HG02852 (cell line): ENCODE data around the gene RAVER2.
"Not testable (repeated sequence)": the region's sequence is repeated elsewhere in the genome, so short reads cannot be mapped to it uniquely, and the experiment has no call there.

Source experiments
- ATAC-seq: cut with Tn5 transposase; IDR thresholded peaks from one replicate; pipeline ENCODE4 v1.9.1; 2021; ENCODE audit warnings: mild to moderate bottlenecking, moderate library complexity; ENCODE audit not compliant: unreplicated experiment

RAVER2 gene, protein sequence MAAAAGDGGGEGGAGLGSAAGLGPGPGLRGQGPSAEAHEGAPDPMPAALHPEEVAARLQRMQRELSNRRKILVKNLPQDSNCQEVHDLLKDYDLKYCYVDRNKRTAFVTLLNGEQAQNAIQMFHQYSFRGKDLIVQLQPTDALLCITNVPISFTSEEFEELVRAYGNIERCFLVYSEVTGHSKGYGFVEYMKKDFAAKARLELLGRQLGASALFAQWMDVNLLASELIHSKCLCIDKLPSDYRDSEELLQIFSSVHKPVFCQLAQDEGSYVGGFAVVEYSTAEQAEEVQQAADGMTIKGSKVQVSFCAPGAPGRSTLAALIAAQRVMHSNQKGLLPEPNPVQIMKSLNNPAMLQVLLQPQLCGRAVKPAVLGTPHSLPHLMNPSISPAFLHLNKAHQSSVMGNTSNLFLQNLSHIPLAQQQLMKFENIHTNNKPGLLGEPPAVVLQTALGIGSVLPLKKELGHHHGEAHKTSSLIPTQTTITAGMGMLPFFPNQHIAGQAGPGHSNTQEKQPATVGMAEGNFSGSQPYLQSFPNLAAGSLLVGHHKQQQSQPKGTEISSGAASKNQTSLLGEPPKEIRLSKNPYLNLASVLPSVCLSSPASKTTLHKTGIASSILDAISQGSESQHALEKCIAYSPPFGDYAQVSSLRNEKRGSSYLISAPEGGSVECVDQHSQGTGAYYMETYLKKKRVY

DNA sequence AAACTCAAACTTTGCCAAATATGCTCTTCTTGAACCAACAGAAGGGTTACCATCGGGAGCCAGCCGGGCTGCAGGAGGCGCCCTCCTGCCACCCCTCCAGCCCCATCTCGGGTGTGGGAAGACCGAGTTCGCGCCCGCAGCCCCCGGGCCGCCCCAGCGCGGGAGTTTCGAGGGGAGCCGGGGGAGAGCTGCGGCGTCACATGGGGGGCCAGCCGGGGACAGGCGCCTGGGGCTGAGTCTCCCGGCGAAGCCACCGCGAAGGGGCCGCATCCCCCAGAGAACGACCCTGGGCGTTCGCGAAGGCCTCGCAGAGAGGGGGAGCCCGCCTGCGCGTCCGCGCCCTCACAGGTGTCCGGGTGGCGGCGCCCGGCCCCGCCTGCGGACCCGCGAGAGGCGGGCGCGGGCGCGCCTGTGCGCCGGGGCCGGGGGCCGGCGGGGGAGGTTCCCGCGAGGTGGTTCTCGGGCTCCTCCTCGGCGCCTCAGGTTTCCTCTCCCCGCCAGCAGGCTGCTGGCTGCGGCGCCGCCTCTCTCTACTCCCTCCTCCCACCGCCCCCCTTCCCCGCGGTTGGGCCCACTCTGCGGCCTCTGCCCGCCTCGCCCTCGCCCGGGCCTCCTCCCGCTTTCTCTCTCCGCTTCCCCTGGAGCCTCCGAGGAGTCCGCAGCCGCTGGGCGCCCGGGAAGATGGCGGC is at the start of gene RAVER2:
RAVER2 (plus strand) TSS at position 584 of the 689 bp plus-strand sequence; CDS start at position 682, 98 bp downstream.
- ATAC-seq = peak; percentile 59

DNA sequence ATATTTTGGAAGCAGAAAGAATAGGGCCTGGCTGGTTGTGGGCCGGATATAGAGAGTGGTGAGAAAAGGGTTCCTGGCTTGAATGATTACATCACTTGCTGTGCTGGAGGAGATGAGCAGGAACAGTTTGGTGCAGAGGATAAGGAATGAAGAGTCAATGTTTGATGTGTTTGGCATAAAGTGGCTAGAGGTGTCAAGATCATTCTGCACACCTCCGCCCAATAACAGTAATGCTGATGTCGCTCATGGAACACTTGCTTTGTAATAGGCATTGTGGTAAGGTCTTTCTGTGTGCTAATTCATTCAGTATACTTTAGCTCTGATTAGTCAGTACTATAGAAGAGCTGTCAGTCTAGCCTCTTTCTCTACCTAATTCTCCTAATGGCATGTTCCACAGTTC is 48.0 kb upstream of the RAVER2 start:
- no peak for ATAC-seq

DNA sequence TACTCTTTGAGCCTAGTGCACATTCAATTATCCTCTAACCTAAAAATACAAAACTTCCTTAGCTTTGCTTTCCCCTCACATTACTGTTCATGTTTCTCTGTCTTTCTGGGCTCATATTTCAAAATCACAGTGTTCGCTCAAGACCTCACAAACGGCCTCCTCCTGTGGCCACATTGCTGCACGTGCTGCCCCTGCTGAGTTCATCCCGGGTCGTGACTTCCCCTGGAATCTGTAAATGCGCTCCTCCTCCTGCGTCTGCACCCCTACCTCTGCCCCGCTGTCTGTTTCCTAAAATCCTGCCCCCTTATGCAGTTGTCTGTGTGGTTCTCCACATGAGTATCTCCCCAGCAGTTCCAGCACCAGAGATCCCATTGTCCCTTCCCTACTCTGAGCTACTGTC is 45.5 kb upstream of the RAVER2 start:
- ATAC-seq = no peak

DNA sequence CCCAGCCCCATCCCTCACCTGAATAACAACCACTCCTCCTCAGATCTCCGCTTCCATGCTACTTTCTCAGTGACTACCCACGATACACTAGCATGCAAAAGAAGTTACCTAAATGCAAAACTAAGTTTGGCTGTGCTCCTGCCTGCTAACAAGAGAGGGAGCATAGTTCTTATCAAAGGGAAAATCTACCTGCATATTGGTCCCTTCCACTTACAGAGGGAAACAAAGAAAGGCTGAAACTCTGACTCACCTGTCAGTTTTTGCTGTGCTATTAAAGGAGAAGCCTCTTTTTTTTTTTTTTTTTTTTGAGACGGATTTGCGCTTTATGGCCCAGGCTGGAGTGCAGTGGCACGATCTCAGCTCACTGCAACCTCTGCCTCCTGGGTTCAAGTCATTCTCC is 43.8 kb upstream of the RAVER2 start:
- no peak for ATAC-seq

DNA sequence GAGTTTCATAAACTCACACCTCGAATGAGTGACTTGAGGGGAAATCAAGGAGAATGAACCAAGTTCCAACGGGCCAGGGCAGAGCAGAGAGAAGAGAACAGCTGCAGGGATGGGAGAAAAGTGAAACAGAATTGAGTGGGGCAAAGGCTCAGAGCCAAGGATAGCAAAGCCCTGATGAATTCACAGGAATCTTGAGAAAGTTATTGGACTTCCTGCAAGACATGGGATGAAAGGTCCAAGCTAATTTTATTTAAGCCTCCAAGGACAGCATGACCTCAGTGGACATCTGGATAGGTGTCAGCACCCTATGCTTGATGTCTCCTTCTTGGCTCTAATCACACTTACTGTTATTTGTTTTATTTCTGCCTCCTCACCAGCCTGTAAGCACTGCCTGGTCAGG is 43.0 kb upstream of the RAVER2 start:
- no peak for ATAC-seq

DNA sequence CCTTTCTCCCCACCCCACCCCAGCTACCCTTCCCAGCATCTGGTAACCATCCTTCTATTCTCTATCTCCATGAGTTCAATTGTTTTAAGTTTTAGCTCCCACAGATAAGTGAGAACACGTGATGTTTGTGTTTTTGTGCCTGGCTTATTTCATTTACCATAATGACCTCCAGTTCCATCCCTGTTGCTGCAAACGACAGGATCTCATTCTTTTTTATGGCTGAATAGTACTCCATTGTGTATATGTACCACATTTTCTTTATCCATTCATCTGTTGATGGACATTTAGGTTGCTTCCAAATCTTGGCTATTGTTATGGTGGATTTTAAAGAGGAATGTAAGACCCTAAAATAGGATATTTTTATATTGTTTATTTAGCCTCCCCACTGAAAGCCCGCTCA is 42.2 kb upstream of the RAVER2 start:
- ATAC-seq = not testable (repeated sequence)

DNA sequence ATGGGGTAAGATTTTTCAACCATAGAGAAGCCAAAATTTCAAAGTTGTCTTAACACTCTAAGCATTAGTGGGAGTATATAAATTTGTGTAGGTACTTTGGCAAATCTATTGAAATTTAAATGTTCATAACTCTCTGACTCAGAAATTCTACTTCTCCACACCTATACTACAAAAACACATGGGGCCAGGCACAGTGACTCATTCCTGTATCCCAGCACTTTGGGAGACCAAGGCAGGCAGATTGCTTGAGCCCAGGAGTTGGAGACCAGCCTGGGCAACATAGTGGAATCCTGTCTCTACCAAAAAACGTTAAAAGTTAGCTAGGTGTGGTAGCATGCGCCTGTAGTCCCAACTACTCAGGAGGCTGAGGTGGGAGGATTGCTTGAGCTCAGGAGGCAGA is 41.3 kb upstream of the RAVER2 start:
- no peak for ATAC-seq

DNA sequence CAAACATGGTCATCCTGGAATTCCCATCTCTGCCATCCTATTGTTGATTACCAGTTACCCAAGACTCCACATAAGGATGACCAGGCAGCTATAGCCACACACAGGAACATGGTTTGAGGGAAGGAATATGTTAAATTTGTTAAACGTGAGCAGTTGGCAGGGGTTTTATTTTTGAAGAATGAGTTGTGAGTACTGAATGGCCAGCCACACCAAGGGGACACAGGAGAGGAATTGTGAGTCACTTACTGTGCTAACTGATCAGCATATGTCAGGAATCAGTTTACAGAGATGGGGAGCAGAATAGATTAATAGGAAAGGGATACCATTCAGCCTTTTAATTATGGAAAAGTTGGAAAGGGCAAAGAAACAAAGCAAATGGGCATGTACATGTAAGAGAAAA is 39.3 kb upstream of the RAVER2 start:
- ATAC-seq = no peak

DNA sequence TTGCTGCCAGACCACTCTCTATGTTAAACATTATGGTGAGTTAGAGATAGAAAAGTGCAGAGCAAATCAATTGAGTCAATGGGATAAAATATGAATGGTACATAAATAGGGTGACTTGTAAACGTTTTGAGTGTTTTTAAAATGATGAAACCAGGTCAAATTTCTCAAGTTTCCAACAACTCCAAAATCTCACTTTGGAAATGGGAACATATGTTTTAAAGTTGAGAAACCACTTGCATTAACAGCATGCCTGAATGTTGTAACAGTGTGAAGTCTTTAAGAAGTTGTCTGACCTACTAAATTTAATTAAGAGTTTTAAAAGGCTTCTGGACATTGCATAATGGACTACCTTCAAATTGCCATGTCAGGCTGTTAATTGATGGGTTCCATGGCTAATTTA is 33.6 kb upstream of the RAVER2 start:
- ATAC-seq = no peak

DNA sequence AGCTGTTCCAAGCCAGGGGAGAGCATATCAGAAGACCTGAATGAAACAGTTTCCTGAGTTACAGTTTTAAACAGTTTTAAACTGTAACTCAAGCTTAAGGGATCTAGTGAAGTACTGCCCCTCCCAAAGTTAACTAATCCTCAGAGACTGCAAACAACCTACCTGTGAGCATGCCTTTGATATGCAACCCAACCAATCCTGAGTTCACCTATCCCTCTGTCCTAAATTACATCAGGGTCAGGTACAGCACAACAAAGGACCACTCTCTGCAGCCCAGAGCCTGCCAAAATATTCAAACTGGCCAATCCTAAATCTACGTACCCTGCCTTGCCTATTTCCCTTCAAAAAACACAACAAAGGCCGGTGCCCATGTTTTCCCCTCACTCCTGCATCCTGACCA is 32.8 kb upstream of the RAVER2 start:
- ATAC-seq = no peak

DNA sequence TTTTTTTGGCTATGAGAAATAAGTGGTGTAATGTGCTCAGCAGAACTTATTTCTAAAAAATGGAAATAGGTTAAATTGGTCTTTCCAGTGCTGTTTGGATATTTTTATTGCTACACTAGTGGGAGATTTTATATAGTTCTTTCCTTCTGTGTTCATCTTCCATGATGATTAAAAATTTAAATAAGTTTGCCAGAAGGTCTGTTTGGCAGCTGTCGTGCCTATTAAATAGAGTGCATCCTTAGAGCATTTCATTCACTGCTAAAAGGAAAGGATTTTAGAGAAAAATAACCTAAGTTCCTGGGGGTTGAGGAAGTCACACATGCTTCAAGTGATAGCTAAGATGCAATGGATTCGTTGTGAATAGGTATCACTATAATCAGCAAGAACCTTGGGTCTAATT is 29.7 kb upstream of the RAVER2 start:
- ATAC-seq = no peak

DNA sequence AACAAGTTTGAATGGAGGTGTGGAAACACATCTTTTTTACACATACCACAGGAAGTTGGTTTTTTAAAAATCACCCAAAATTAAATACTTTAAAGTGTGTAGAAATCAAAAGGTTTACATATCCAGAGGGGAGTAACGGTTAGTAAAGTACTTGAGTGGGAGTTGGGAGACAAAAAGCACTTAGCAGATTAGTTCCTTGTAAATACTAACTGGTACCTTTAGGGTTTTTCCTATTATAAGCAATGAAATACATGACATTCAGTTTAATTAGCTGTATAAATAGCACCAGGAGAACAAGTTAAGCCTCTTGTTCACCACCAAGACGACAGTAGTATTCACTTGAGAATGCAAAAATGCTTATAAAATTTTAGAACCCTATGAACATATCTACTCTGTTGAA is 23.7 kb upstream of the RAVER2 start:
- no peak for ATAC-seq

DNA sequence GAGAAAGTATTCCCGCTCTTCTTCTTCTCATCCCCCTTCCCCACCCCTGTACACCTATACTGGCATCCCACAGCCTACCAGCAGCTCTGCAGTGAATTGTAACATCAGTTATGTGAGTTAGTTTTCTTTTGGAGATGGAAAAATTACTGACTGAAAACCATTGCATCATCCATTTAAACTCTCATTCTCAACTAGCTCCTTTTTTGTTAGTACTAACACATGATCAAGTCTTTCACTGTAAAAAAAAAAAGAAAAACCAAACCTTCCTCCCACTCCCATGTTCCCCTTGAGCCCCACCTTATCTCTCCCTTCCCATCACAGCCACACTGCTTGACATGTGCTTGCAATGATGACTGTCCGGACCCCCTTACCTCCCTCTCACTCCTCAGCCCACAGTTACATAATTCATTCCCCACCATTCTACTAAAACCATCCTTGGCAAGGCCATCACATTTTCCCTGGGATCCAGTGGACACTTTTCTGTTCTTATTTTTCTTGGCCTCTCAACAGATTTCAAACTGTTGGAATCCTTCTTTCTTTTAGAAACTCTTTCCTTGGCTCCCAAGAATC is 23.2 kb upstream of the RAVER2 start:
- no peak for ATAC-seq

DNA sequence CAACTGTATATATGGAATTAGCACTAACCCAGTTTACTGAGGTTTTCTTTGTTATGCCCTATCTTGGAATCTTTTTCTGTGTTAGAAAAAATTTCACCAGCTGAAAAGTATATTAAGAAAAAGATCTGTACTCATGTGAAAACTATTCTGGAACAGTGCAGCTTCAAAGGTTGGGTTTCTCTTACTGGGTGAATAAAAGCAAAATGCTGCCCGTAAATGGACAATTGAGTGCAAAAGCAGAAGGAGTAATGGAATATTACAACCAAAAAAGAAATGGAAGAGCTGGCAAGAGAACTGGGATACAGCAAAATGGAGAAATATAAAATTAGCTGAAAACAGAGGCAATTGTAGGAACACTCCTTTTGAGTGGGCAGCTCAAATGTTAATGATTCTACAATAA is 17.0 kb upstream of the RAVER2 start:
- no peak for ATAC-seq

DNA sequence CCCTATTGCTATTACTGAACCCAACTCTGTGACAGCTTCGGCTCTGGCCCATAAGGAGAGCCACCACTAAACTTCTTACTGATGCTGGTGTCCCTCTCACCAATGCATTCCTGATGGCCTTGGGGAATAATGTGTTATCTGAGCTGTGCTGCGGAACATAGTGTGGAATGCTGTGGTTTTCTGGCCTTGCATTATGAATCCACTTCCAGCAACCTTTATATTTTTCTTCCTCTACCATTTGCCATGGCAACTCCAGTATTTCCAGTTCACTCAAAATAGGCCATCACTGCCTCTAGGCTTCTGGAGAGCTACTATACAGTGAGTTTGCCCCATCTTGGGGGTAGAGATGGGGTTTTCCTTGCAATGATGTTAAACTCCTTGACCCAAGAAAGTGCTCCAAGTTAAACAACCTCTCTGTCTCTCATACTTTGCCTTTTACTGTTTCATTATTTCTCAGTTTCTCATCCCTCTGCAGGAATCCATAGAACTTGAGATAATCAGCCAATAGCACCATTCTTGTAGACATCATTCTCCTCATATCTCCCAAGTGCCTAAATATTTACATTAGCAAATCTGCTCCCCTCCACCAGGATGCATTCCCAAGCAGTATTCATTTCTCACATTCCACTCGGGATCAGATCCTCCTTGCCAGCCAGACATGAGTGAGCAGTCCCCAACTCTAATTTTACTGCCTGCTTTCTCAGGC is 11.1 kb upstream of the RAVER2 start:
- no peak for ATAC-seq

DNA sequence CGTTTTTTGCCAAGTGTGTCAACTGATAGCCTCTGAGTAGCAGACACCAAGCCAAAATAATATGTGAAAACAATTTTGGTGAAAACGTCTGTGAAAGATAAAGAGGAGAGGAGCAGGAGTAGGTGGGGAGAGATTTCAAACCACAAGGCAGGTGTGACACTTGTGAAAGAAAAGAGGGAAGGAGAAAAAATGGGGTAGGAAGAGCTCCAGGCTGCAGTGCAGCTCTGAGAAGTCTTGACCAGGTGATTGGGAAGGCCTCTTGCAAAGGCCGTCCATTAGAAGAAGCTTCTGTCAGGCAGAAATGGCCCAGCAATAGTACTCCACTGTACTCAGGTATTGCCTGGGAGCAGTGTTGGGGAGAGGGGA is 10.6 kb upstream of the RAVER2 start:
- ATAC-seq = no peak

DNA sequence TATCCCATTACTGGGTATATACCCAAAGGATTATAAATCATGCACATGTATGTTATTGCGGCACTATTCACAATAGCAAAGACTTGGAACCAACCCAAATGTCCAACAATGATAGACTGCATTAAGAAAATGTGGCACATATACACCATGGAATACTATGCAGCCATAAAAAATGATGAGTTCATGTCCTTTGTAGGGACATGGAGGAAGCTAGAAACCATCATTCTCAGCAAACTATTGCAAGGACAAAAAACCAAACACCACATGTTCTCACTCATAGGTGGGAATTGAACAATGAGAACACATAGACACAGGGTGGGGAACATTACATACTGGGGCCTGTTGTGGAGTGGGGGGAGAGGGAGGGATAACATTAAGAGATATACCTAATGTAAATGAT is 4.2 kb upstream of the RAVER2 start:
- not testable (repeated sequence) for ATAC-seq

DNA sequence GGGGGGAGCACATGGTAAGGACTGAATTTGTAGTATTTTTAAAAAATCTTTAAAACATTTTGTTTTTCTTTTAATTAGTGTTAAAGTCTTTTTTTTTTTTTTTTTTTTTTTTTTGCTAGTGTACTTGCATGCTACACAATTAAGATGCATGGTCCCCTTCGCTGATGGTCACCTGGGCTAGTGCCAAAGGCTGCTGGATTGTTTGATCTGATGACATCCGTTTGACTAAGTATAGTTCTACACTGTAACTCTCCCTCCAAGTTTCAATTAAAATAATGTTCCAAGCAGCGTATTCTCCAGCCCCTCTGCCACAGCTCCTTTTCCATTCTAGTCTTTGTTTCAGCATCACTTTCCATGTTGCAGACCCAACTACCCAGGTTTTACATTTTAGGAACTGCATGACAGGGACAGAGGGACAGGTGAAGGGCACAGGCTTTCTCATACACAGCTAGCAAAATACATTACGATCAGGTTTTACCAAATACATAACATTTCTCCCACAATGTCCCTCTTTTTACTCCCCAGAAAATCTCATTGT is 852 bp upstream of the RAVER2 start:
- no peak for ATAC-seq

DNA sequence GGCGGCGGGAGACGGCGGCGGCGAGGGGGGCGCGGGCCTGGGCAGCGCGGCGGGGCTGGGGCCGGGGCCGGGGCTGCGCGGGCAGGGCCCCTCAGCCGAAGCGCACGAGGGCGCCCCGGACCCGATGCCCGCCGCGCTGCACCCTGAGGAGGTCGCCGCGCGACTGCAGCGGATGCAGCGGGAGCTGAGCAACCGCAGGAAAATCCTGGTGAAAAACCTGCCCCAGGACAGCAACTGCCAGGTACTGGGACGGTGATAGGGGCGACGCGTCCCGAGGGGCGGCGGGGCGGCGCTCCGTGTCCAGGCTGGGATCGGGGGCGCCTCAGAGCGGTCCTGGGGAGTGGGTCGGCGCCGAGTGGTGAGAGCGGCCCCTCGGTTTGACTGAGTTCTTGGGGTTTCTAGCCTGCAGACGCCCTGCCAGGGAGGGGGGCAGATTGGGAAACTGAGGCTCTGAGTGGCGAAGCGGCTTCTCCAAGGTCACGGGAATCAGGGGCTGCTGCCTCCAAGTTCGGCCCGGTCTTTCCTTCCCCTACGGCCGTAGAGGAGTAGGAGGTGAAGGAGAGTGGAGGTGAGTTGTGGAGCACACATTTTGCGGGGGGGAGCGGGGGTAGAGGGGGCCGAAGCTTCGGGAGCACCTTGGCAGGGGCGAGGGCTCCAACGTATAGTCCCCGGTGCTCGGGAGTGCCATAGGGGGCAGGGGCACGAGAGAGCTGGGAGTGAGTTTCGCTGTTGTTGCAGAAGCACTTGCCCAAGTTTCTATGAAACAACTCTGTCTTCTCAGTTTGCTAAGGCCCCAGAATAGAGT is 508 bp downstream of the RAVER2 start:
- ATAC-seq = peak; percentile 14
